HepG2 (cell line): ENCODE measurements around the gene DAAM2. TPM values are rescaled to one million over a fixed set of nuclear protein-coding genes. Genes with fewer than 3 reads are reported as not detected.

Experiments
- CEBPZ ChIP-seq: IDR thresholded peaks from 2 replicates; pipeline ENCODE4 v1.6.1; 2012; ENCODE audit warnings: low read length, improper control_type of control experiment
- DNMT3B ChIP-seq: conservative IDR thresholded peaks from 2 replicates; pipeline ENCODE4 v1.6.1; 2016; ENCODE audit warnings: missing biosample characterization, control low read depth
- FLYWCH1 ChIP-seq: sonication (generic); formaldehyde crosslinking; IDR thresholded peaks from 2 replicates; pipeline ENCODE4 v1.8.1; 2023; ENCODE audit warnings: mild to moderate bottlenecking, missing genetic modification reagents
- ISX ChIP-seq: sonication (generic); formaldehyde crosslinking; conservative IDR thresholded peaks from 2 replicates; pipeline ENCODE4 v1.5.0; 2020; ENCODE audit warnings: missing genetic modification reagents
- KLF11 ChIP-seq: IDR thresholded peaks from 2 replicates; pipeline ENCODE4 v1.6.1; 2016; ENCODE audit warnings: missing compliant biosample characterization
- MLXIP ChIP-seq: sonication (generic); formaldehyde crosslinking; IDR thresholded peaks from 2 replicates; pipeline ENCODE4 v1.9.0; 2021; ENCODE audit warnings: missing genetic modification reagents, borderline replicate concordance
- MXI1 ChIP-seq: IDR thresholded peaks from 3 replicates; pipeline ENCODE4 v1.6.1; 2012; ENCODE audit warnings: low read depth, low read length, inconsistent platforms, borderline replicate concordance
- NKX3-1 ChIP-seq: sonication (generic); formaldehyde crosslinking; IDR thresholded peaks from 2 replicates; pipeline ENCODE4 v1.5.0; 2020; ENCODE audit warnings: missing genetic modification reagents
- RARA ChIP-seq: IDR thresholded peaks from 2 replicates; pipeline ENCODE4 v1.6.1; 2016; ENCODE audit warnings: missing genetic modification reagents, missing compliant biosample characterization
- REST ChIP-seq, 2 experiments: IDR thresholded peaks; 2 replicates each; pipeline ENCODE4 v1.6.1; 2011 to 2012; ENCODE audit warnings: low read length in 2 of 2, borderline replicate concordance in 1 of 2, low read depth in 1 of 2, mild to moderate bottlenecking in 1 of 2, moderate library complexity in 1 of 2
- SAFB2 ChIP-seq: sonication (generic); formaldehyde crosslinking; IDR thresholded peaks from 2 replicates; pipeline ENCODE4 v1.5.1; 2020; ENCODE audit warnings: missing genetic modification reagents, low read depth, mild to moderate bottlenecking, borderline replicate concordance
- STAT5B ChIP-seq: sonication (generic); formaldehyde crosslinking; IDR thresholded peaks from 2 replicates; pipeline ENCODE4 v1.4.0; 2020; ENCODE audit warnings: missing genetic modification reagents
- THAP8 ChIP-seq: sonication (generic); formaldehyde crosslinking; IDR thresholded peaks from 2 replicates; pipeline ENCODE4 v1.5.1; 2020; ENCODE audit warnings: missing genetic modification reagents, mild to moderate bottlenecking, borderline replicate concordance
- ZMYM3 ChIP-seq: sonication (generic); formaldehyde crosslinking; IDR thresholded peaks from 2 replicates; pipeline ENCODE4 v1.5.1; 2020; ENCODE audit warnings: mild to moderate bottlenecking, missing genetic modification reagents
- ZNF34 ChIP-seq: sonication (generic); formaldehyde crosslinking; IDR thresholded peaks from 2 replicates; pipeline ENCODE4 v1.4.0; 2020; ENCODE audit warnings: mild to moderate bottlenecking, missing genetic modification reagents, borderline replicate concordance
- ZNF382 ChIP-seq: sonication (generic); formaldehyde crosslinking; IDR thresholded peaks from 2 replicates; pipeline ENCODE4 v1.5.0; 2020; ENCODE audit warnings: missing genetic modification reagents, mild to moderate bottlenecking, borderline replicate concordance
- ZNF580 ChIP-seq: IDR thresholded peaks from 2 replicates; pipeline ENCODE4 v1.6.1; 2016; ENCODE audit warnings: low read depth, borderline replicate concordance
- ZNF850 ChIP-seq: sonication (generic); formaldehyde crosslinking; conservative IDR thresholded peaks from 2 replicates; pipeline ENCODE4 v1.9.0; 2021; ENCODE audit warnings: mild to moderate bottlenecking, missing genetic modification reagents
- ZSCAN29 ChIP-seq: sonication (generic); formaldehyde crosslinking; conservative IDR thresholded peaks from 2 replicates; pipeline ENCODE4 v1.4.0; 2020; ENCODE audit warnings: mild to moderate bottlenecking, missing genetic modification reagents
- polyA plus RNA-seq, 8 experiments: library from polyadenylated mRNA; depleted of rRNA in 3 of 8; stranded (reverse) in 7 of 8; unstranded in 1 of 8; fragments of >200 nt; fragmentation: Illumina TruSeq in 4 of 8; extraction: Trizol in 4 of 8; gene quantifications; 2 replicates each; pipeline versions ENCODE4 v1.2.1 to v1.2.3, GENCODE V29; 2011 to 2016; ENCODE audit warnings: low read depth in 4 of 8, missing spikeins in 1 of 8, mixed read lengths in 1 of 8; ENCODE audit not compliant: insufficient read depth in 1 of 8
- total RNA-seq, 5 experiments: library from RNA; depleted of rRNA; stranded (reverse); fragments of >200 nt; fragmentation: Illumina TruSeq; extraction: Trizol; gene quantifications; 2 replicates each; pipeline ENCODE4 v1.2.3, GENCODE V29; 2016; ENCODE audit warnings: low read depth in 1 of 5

Gene DAAM2
- total and polyA plus RNA-seq, 2 of the 13 experiments (the other 11 are each of a cell fraction or from before 2014, with no cell fraction given) = 0.01 TPM; not detected in 1

- TF ChIP-seq REST (IDR thresholded peaks at IDR 0.05; ENCODE audit: borderline replicate concordance in 1 of 2, low read depth in 1 of 2, low read length in 2 of 2) (no peak), MXI1 (peak; percentile 23; the same call in 1 of the 3 replicates), SAFB2 (CRISPR knock-in tag) (no peak), NKX3-1 (CRISPR knock-in tag) (no peak; the same call in 1 of the 2 replicates), ZNF850 (CRISPR knock-in tag) (no peak), ZNF382 (CRISPR knock-in tag) (no peak), ZSCAN29 (CRISPR knock-in tag) (no peak), ZMYM3 (no peak), RARA (CRISPR knock-in tag) (peak; percentile 50; the same call in 1 of the 2 replicates), DNMT3B (CRISPR knock-in tag) (no peak; the same call in 1 of the 2 replicates), ISX (no peak), ZNF34 (CRISPR knock-in tag) (no peak), KLF11 (peak; percentile 86; the same call in 1 of the 2 replicates), ZNF580 (CRISPR knock-in tag) (peak; percentile 62; the same call in 1 of the 2 replicates), THAP8 (CRISPR knock-in tag) (no peak), FLYWCH1 (CRISPR knock-in tag) (no peak), MLXIP (CRISPR knock-in tag) (0 out of 2 replicates have a peak, but pooled peaks have one; percentile 23), CEBPZ (no peak), STAT5B (CRISPR knock-in tag) (no peak)
Measured at GRCh38 chr6:39934131-39934757, 142.1 kb downstream of the DAAM2 start, which contains the start of gene MOCS1 (continued).
